ENCODE results near the gene GPAT3. TPM values are rescaled to one million over a fixed set of nuclear protein-coding genes. Genes with fewer than 3 reads are reported as not detected.
"Not testable (repeated sequence)": the region's sequence is repeated elsewhere in the genome, so short reads cannot be mapped to it uniquely, and the experiment has no call there.

GPAT3 gene
- total RNA-seq, 1 donor from 2014 or later: 33.8 TPM

GRCh38 chr4:83622127-83622526, 86.2 kb downstream of the GPAT3 start:
- ATAC-seq; DNase-seq (ENCODE audit: missing footprints); intact Hi-C loops (cut with DNase I): not testable (repeated sequence)

DNA sequence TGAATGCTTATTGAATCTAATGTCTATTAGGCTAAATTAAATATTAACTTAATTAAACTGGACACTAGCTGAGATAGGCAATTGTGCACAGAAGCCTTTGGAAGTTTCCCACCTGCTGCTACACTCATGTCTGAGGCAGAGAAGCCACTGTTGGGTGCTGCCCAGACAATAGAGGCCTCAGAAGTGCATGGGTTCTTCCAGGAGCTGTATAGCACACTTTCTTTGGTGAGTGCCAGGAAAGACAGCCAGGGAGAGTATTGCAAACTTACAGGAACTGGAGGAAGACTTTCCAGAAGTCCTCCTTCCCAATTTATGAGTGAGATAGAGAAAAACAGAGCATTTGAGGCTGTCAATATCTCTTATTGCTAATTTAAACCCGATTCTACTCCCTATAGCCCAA, 89.9 kb downstream of the GPAT3 start:
- DNase-seq (ENCODE audit: missing footprints) (no peak), ATAC-seq (peak; percentile 73)
- intact Hi-C loops (cut with DNase I): loop anchor here (2.0 kb wide), 1 partner anchor 89 kb away; the partner anchor contains the start of gene GPAT3

- intact Hi-C loops (cut with DNase I): loop anchor here (2.0 kb wide), 1 partner anchor 90 kb away; the partner anchor contains the start of gene GPAT3
- ATAC-seq (peak; percentile 79), DNase-seq (ENCODE audit: missing footprints) (no peak)
These were observed 90.4 kb downstream of the GPAT3 start for GRCh38 chr4:83626245-83626836.

DNA sequence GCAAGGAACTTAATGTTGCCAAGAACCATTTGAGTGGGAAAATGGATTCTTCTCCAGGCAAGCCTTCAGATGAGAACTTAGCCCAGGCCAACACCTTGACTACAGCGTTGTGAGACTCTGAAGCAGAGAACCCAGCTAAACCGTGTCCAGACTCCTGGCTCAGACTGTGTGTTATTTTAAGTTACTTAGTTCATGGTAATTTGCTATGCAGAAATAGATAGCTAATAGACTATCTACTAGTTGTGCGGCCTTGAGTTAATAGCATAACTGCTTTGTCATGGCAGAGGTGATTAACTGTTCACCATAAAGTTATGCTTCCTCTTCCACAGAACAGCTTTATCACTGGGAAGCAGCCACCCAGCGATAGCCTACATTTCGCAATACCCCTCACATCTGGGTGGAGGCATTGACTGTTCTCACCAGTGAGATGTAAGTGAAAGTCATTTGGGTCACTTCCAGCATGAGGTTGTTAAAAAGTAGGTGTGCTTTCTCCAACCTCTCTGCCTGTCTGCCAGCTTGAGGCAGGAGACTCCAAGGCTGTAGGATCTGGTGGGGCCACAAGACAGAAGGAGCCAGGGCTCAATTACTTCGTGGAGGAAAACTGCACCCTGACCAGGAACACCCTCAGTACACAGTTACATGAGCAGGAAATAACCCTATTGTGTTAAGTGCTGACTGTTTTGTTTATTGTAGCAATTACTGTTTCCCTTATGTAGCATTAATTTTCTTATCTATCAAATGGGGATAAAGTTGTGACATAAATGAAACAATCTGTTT, 94.2 kb downstream of the GPAT3 start:
- DNase-seq (ENCODE audit: missing footprints) (no peak), ATAC-seq (peak; percentile 76)
- intact Hi-C loops (cut with DNase I): no loop called here

- DNase-seq (ENCODE audit: missing footprints) (no peak), ATAC-seq (no peak)
- intact Hi-C loops (cut with DNase I): no loop called here
These were observed 95.2 kb downstream of the GPAT3 start for GRCh38 chr4:83631066-83631465.

DNA sequence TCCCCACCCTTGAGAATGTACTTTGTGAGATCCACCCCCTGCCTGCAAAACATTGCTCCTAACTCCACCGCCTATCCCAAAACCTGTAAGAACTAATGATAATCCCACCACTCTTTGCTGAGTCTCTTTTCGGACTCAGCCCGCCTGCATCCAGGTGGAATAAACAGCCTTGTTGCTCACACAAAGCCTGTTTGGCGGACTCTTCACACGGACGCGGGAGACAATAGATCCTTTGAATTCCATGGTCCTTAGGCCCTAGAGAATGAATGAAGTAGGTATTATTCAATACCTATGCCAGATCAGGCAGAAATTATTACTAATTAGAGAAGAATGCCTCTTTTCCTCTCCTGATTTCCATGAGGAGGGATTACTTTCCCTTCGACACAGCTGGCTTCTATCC, 101.0 kb downstream of the GPAT3 start:
- intact Hi-C loops (cut with DNase I): no loop called here
- ATAC-seq (no peak), DNase-seq (ENCODE audit: missing footprints) (no peak)

GRCh38 chr4:83639849-83640493, 104.1 kb downstream of the GPAT3 start:
- DNase-seq (ENCODE audit: missing footprints) (no peak), ATAC-seq (peak; percentile 80)
- intact Hi-C loops (cut with DNase I): loop anchor here (1.0 to 10.0 kb wide), 3 partner anchors 131 to 865 kb away; no protein-coding TSS in a partner anchor

GRCh38 chr4:83643036-83643435, 107.1 kb downstream of the GPAT3 start:
- intact Hi-C loops (cut with DNase I): loop anchor here (5.0 to 10.0 kb wide), 2 partner anchors 151 to 862 kb away; no protein-coding TSS in a partner anchor
- DNase-seq (ENCODE audit: missing footprints): no peak
- ATAC-seq: no peak

- DNase-seq (ENCODE audit: missing footprints) (no peak), ATAC-seq (no peak)
- intact Hi-C loops (cut with DNase I): loop anchor here (5.0 to 10.0 kb wide), 3 partner anchors 153 to 860 kb away; no protein-coding TSS in a partner anchor
These were observed 109.1 kb downstream of the GPAT3 start for GRCh38 chr4:83644677-83645659.

DNA sequence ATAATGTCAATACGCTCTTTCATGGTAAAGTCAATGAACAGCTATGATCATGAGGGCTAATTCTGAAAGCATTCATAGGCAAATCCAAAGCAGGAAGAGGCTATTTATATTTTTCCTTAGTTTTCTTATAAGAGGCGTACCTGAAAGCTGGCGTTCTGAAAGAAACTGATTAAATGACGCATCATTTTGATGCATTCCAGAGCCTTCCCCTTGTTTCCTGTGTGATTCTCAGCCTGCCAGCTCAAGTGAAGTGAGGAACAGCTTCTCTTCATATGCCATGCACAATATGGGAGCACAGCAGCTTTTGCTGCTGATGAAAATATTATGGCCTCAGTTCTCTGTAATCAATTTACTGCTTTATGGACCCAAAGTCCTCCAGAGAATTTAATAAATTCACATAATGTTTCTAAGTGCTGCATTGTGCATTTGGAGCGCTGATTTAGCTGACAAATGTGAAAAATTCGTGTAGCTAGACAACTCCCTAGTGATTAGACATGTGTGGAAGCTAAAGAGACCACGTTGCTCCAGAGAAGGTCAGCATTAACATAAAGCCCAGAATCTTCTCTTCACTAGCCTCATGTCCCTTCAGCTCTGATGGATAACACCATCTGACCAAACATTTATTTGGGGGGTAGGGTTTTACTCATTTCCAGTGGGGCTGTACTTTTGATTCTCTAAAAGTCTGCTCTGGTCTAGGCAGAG, 110.8 kb downstream of the GPAT3 start:
- no peak for ATAC-seq
- intact Hi-C loops (cut with DNase I): loop anchor here (5.0 to 10.0 kb wide), 2 partner anchors 201 to 858 kb away; no protein-coding TSS in a partner anchor
- no peak for DNase-seq (ENCODE audit: missing footprints)

- ATAC-seq (no peak), DNase-seq (ENCODE audit: missing footprints) (no peak)
- intact Hi-C loops (cut with DNase I): no loop called here
These were observed 115.9 kb downstream of the GPAT3 start for GRCh38 chr4:83651846-83652245.

Other genes starting within 250 kb of the GPAT3 start
- gene HPSE, start 201.3 kb upstream of the GPAT3 start, total RNA-seq: 1.8 TPM
- 13.6 TPM for gene HELQ, start 80.3 kb upstream of the GPAT3 start, total RNA-seq
- 67.7 TPM for gene MRPS18C, start 80.0 kb upstream of the GPAT3 start, total RNA-seq
- gene ABRAXAS1, start 51.0 kb upstream of the GPAT3 start, total RNA-seq: 6.3 TPM

All from Right ventricle myocardium inferior (tissue), 1 donor.